H1 (cell line): ENCODE measurements around the gene ASB13.

Experiments used
- CTCF ChIP-seq, 3 experiments: IDR thresholded peaks; 1 replicate in 2 of 3; 2 replicates in 1 of 3; pipeline versions ENCODE4 v1.5.1 to v1.6.1; 2011; ENCODE audit warnings: low read length in 3 of 3, mild to moderate bottlenecking in 3 of 3, inconsistent platforms in 2 of 3, low read depth in 1 of 3, moderate library complexity in 1 of 3; ENCODE audit not compliant: insufficient read depth in 1 of 3; ENCODE audit errors: control extremely low read depth in 1 of 3
- EP300 ChIP-seq, 2 experiments: IDR thresholded peaks; 1 replicate in 1 of 2; 2 replicates in 1 of 2; pipeline ENCODE4 v1.6.1; 2011 to 2012; ENCODE audit warnings: low read depth in 2 of 2, low read length in 2 of 2, mild to moderate bottlenecking in 2 of 2, borderline replicate concordance in 1 of 2, inconsistent platforms in 1 of 2, moderate library complexity in 1 of 2
- JUN ChIP-seq: IDR thresholded peaks from 2 replicates; pipeline ENCODE4 v1.6.1; 2011; ENCODE audit warnings: low read depth, mild to moderate bottlenecking, improper control_type of control experiment, low read length
- MAFK ChIP-seq: IDR thresholded peaks from 2 replicates; pipeline ENCODE4 v1.6.1; 2012; ENCODE audit warnings: low read depth, mild to moderate bottlenecking, improper control_type of control experiment, low read length
- POLR2A ChIP-seq, 2 experiments: IDR thresholded peaks; 1 replicate in 1 of 2; 2 replicates in 1 of 2; pipeline ENCODE4 v1.6.1; 2011; ENCODE audit warnings: low read depth in 2 of 2, low read length in 2 of 2, mild to moderate bottlenecking in 2 of 2; ENCODE audit errors: control extremely low read depth in 1 of 2
- POLR2AphosphoS5 ChIP-seq: IDR thresholded peaks from 2 replicates; pipeline ENCODE4 v1.6.1; 2011; ENCODE audit warnings: low read depth, low read length
- RAD21 ChIP-seq, 2 experiments: IDR thresholded peaks in 1 of 2; conservative IDR thresholded peaks in 1 of 2; 2 replicates each; pipeline ENCODE4 v1.6.1; 2011; ENCODE audit warnings: low read depth in 2 of 2, low read length in 2 of 2, improper control_type of control experiment in 1 of 2, inconsistent platforms in 1 of 2, mild to moderate bottlenecking in 1 of 2, moderate library complexity in 1 of 2
- TAF7 ChIP-seq: optimal IDR thresholded peaks from 2 replicates; pipeline ENCODE3; 2011; ENCODE audit warnings: low read depth, mild to moderate bottlenecking, inconsistent platforms, low read length, moderate library complexity, borderline replicate concordance

DNA sequence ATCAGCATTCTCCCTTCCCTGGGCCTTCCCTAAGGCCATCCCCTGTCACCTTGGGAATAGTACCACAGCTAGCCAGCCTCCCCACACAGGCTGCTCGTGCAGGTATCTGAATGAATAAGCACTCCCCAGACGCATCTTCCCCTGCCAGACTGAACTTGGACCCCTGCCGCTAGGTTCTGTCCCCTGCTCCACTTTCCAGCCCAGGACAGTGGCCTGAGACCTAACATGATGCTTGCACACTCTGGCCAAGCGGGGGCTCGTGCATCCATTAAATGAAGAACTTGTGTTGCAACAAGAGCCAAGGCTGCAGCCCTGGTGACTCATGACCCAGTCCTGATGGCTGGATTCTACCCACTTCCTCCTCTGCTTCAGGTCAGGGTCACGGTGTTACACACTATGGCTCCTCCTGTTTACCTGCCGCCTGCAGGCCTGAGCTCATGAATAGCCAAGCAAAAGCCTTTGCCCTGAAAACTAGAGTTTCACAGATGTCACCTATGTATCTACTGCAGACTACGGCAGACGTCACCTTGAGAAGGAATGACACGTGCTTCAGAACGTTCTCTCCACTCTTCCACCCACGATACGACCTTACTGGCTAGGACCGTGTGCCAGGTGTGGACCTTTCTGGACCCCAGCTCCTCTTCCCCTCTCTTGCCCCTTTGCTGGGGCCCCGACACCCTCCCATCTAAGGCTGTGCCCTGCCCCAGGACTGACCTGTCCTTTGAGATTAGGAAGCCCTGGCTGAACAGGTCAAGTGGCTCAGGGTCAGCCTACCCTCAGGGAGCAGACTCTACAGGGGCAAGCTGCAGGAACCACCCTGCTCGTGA lies 6.5 kb downstream of the ASB13 start:
- TF ChIP-seq POLR2AphosphoS5 (no peak), TAF7 (no peak), JUN (no peak), EP300 (IDR thresholded peaks at IDR 0.05; ENCODE audit: borderline replicate concordance in 1 of 2, low read depth in 2 of 2, low read length in 2 of 2) (no peak), CTCF (IDR thresholded peaks at IDR 0.05; ENCODE audit: control extremely low read depth in 1 of 3, insufficient read depth in 1 of 3, low read depth in 1 of 3, low read length in 3 of 3) (no peak), MAFK (no peak), RAD21 (IDR thresholded peaks at IDR 0.05 in 1 of 2, conservative IDR thresholded peaks at IDR 0.05 in 1 of 2; ENCODE audit: low read depth in 2 of 2, low read length in 2 of 2) (no peak), POLR2A (IDR thresholded peaks at IDR 0.05; ENCODE audit: control extremely low read depth in 1 of 2, low read depth in 2 of 2, low read length in 2 of 2) (no peak)
